CD4-positive, alpha-beta T cell treated with Interleukin-6 for 4 hours (primary cell): ENCODE results near the gene BCAS1.
A peak's percentile ranks its signal among the peaks of the same experiment; 100 is the strongest.

Source experiments
- DNase-seq: peaks from one replicate; pipeline ENCODE4 v3.0.0-alpha.2; 2020; ENCODE audit warnings: mixed read lengths

Gene BCAS1

DNA sequence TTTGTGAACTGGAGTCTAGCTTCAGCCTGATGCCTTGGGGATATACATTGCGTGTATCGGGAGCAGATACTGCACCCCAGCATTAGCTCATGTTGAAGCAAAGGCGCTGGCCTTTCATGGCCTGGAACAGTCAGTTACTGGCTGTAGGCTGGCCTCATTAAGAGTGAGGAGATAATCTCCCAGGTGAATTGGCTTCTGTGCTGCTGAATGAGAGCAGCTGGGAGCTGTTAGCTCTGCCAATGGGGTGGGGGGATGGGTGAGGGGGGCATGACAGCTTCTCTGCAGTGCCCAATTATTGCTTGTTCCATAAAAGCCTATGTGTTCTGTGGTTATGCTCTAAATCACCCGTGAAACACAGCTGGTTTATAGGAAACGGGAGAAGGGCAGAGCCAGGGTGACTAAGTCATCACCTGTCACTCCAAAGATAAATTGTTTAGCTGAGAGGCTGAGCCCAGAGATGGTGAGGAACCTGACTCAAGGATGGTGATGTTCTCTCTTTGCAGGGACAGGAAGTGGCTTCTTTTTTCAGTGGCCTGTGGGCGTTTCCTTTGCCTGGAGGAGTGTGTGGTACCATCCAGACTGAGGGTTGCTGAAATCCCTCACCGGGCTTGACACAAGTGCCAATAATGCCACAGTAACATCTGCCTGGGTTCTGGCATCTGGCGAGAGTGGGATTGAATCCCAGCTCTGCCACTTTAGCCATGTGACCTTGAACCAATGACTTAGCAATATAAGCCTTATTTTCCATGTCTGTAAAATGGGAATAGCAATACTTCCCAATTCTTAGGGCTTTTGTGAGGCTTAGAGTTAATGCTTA, 170.8 kb downstream of the BCAS1 start:
- peak; percentile 83 for DNase-seq

DNA sequence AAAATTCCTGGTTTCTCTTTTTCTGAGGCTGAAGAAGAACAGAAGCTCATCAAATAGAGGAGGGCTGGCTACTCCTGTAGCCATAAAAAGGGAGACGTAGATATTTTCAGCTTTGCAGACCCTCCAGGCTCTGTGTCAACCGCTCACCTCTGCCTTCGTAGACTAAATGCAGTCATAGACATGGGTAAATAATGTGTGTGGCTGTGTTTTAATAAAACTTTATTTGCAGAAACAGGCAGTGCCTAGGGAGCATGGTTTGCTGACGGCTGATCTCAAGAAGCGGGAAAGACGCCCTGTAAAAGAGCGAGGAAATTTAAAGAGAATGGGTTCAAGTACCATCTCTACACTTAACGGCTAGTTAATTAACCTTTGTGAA, 171.8 kb downstream of the BCAS1 start:
- DNase-seq = no peak

DNA sequence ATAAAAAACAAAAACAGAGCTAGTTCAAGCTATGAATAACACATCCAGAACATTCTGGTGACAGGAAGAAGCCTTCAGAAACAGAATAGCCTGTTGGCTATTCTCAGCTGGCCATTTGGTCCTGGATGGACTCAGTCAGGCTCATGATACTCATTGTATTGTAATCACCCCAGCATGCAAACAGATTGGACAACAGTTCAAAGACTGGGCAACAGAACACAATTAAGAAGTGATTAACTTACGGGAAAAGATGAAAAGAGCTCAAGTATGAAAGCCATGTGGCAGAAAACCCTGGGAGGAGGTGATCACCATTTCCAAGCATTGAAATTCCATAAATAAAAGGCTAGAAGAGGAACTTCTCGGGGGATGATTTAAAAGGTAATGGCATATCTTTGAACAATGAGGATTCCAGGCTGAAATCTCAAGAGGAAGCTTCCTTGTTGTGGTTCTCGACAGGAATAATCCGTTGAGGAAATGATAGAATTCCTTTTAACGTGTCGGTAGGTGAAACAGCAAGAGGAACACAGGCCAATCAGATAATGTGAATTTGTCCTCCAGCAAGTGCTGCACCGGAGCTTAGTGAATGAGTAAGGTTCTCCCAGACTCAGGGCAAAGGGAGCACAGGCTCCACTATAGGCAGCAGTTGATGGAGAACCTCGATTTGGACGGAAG, 172.4 kb downstream of the BCAS1 start:
- no peak for DNase-seq

DNA sequence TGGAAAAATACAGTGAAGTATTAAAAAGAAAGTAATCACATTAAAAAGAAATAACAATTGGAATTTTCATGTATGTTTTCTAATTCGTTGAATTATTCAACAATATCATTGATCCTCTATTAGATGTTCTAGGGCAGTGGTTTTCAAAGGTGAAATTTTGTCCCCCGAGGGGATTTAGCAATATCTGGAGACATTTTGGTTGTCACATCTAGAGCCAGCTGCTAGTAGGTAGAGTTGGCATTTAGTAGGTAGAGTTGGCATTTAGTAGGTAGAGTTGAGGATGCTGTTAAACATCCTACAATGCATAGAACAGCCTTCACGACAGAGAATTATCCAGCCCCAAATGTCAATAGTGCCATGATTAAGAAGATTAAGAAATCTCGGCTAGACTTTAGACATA, 173.7 kb downstream of the BCAS1 start:
- no peak for DNase-seq

DNA sequence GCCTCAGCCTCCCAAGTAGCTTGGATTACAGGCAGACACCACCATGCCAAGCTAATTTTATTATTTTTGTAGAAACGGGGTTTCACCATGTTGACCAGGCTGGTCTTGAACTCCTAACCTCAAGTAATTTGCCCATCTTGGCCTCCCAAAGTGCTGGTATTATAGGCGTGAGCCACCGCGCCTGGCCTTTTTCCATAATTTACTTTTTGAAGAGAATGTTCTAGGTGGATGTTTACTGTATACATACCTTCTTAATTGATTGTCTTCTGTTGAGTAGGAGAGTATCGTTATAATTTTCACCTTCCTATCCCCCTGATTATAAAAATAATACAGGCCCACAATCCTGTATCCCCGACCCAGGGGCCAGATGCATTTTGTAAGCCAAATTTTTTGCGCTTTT, 174.4 kb downstream of the BCAS1 start:
- no peak for DNase-seq

DNA sequence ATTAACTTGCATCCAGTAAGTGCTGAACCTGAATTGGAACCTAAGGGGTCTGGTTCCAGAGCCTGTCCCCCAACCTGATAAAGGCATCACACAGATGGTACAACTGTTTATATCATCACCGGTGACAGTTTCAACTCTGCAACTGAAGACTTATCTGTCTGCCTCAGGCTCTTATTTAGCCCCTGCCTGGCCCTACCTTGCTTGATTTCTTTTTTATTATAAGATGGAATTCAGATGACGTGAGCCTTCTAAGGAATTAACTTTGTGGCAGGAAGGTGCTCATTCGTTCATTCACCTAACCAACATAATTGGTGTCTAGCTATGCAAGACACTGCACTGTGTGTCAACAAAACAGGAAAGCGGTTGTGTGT, 175.0 kb downstream of the BCAS1 start:
- no peak for DNase-seq

DNA sequence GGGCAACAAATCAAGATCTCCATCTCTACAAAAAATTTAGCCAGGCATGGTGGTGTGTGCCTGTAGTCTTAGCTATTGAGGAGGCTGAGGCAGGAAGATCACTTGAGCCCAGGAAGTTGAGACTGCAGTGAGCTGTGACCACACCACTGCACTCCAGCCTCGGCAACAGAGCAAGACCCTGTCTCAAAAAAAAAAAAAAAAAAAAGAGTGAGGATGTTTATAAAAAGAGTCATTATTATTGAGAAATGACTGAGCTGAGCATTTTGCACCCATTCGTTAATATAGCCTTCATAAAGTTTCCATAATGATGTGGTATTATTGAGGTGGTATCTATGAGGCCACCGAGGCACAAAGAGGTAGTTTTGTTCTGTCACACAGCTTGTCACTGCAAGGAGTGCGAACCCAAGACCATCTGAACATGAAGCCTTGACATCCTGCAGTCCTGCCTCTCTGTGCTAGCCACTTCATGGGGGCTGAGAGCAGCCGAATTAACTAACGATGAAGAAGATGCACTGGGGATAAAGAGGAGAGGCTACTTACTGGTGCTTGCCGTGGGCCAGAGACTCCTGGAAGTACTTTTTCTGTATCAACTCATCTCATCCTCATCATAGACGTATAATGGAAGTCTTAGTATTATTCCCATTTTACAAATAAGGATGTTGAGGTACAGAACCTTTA, 175.5 kb downstream of the BCAS1 start:
- no peak for DNase-seq
